ENCODE results near the gene FAM136A.
A peak's percentile ranks its signal among the peaks of the same experiment; 100 is the strongest.
"Not testable (repeated sequence)": the region's sequence is repeated elsewhere in the genome, so short reads cannot be mapped to it uniquely, and the experiment has no call there.

FAM136A gene

DNA sequence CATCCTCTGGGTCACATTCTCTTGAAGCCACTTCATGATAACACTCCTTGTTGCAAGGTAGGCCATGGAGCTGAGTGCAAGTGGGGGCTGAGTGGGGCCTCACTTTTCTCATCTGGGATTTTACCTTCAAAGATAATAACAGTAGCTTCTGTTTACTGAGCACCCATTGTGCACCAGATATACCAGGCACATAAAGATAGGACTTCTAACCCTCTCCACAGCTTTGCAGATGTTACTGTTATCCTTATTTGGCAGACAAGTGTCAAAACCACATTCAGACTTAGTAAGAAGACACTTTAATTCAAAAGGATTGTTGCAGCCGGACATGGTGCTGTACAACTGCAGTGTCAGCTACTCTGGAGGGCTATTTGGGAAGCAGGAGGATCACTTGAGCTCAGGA is 12.8 kb upstream of the FAM136A start:
- no peaks in the 10 kb centered on the region for H3K36me3 Mint-ChIP-seq

DNA sequence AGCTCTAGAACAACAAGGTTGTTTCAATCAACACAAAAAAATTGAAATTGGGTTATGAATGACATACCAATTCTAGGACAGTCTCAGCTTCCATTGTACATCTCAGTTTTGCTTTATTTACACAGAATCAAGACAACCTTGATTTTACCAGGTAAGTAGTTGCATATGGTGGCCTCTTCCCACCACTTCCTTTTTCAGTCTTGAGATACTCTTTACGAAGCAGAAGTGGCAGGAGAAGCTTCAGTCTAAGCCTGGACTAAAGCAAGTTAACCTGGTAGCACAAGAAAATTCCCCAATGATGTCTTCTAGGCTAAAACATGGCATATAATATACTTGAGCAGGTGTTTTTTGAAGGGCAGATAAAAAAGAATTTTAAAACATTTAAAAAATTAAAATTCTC is 10.7 kb upstream of the FAM136A start:
- Mint-ChIP-seq H3K36me3 (no peaks in the 10 kb centered on the region), H3K4me3 (no peak overlapping the region), H3K4me1 (no peaks in the 10 kb centered on the region), H3K9me3 (no peaks in the 10 kb centered on the region), H3K27ac (no peak overlapping the region), H3K27me3 (peaks cover 8 to 33% of the 10 kb centered on the region in 2 donors)
- no peak for ATAC-seq (replicated peaks)
- DNase-seq = no peak

More for the DNA sequence above, 12.8 kb upstream of the FAM136A start:
- no peaks in the 10 kb centered on the region for H3K4me1 Mint-ChIP-seq
- H3K27me3 Mint-ChIP-seq = peaks cover 24 to 47% of the 10 kb centered on the region in 2 donors
- no peaks in the 10 kb centered on the region for H3K9me3 Mint-ChIP-seq
- H3K4me3 Mint-ChIP-seq = no peak overlapping the region
- H3K27ac Mint-ChIP-seq = no peak overlapping the region
- ATAC-seq (replicated peaks) (no peak), DNase-seq (no peak)

GRCh38 chr2:70310899-70311298 is 9.0 kb upstream of the FAM136A start:
- no peaks in the 10 kb centered on the region for H3K4me1 Mint-ChIP-seq
- DNase-seq (no peak), ATAC-seq (replicated peaks) (no peak)
- H3K27me3 Mint-ChIP-seq = peaks cover 8 to 26% of the 10 kb centered on the region in 2 donors
- H3K27ac Mint-ChIP-seq = no peak overlapping the region
- no peaks in the 10 kb centered on the region for H3K36me3 Mint-ChIP-seq
- H3K9me3 Mint-ChIP-seq = no peaks in the 10 kb centered on the region
- no peak overlapping the region for H3K4me3 Mint-ChIP-seq

GRCh38 chr2:70305531-70305930 is 3.7 kb upstream of the FAM136A start:
- Mint-ChIP-seq H3K9me3 (no peaks in the 10 kb centered on the region), H3K4me1 (peaks cover 9 to 19% of the 10 kb centered on the region in 2 donors), H3K27me3 (peaks cover 0 to 13% of the 10 kb centered on the region in 2 donors), H3K36me3 (peaks cover under 1 to 1% of the 10 kb centered on the region in 2 donors), H3K27ac (no peak overlapping the region), H3K4me3 (no peak overlapping the region)
- ATAC-seq (replicated peaks) = no peak
- DNase-seq = no peak

GRCh38 chr2:70304498-70304897 is 2.6 kb upstream of the FAM136A start:
- H3K4me1 Mint-ChIP-seq = peaks cover 9 to 23% of the 10 kb centered on the region in 2 donors

DNA sequence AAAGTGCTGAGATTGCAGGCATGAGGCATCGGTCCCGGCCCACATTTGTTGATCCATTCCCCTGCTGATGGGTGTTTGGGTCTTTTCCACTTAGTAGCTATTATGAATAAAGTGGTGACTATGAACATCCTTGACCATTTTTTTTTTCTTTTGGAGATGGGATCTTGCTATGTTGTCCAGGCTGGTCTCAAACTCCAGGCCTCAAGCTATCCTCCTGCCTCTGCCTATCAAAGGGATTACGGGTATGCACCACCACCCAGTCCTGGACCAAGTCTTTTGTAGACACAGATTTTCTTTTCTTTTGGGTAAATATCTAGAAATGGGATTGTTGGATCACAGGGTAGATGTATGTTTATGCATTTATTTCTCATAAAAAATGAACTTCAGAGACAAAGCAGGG is 1.3 kb upstream of the FAM136A start:
- no peak overlapping the region for H3K4me3 Mint-ChIP-seq

More at GRCh38 chr2:70304498-70304897, 2.6 kb upstream of the FAM136A start:
- ATAC-seq (replicated peaks) = no peak
- peaks cover 6% of the 10 kb centered on the region in 2 donors for H3K36me3 Mint-ChIP-seq
- no peak for DNase-seq
- no peak overlapping the region for H3K4me3 Mint-ChIP-seq
- H3K9me3 Mint-ChIP-seq = no peaks in the 10 kb centered on the region
- H3K27ac Mint-ChIP-seq = no peak overlapping the region
- peaks cover 0 to 3% of the 10 kb centered on the region in 2 donors for H3K27me3 Mint-ChIP-seq

DNA sequence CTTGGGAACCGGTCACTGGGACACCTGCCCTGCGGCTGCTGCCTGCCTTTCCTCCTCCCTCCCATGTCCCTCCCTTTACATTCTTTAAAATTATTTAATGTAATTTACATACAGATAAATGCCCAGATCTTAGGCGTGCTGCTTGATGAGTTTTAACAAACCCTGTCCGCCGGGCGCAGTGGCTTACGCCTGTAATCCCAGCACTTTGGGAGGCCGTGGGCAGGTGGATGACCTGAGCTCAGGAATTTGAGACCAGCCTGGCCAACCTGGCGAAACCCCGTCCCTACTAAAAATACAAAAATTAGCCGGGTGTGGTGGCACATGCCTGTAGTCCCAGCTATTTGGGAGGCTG is 304 bp upstream of the FAM136A start:
- not testable (repeated sequence) for DNase-seq; H3K9me3 Mint-ChIP-seq; ATAC-seq (replicated peaks); H3K27me3 Mint-ChIP-seq
- Mint-ChIP-seq H3K27ac (peak overlapping the region; percentile 93), H3K4me1 (peaks cover 17 to 29% of the 10 kb centered on the region in 2 donors), H3K4me3 (peak overlapping the region; percentile 91 to 92), H3K36me3 (peaks cover 20 to 23% of the 10 kb centered on the region in 2 donors)

More for the DNA sequence above, 1.3 kb upstream of the FAM136A start:
- DNase-seq = no peak
- ATAC-seq (replicated peaks) = no peak
- Mint-ChIP-seq H3K36me3 (peaks cover 12 to 15% of the 10 kb centered on the region in 2 donors), H3K27ac (no peak overlapping the region), H3K9me3 (no peaks in the 10 kb centered on the region), H3K27me3 (no peaks in the 10 kb centered on the region), H3K4me1 (peaks cover 15 to 29% of the 10 kb centered on the region in 2 donors)

- Mint-ChIP-seq H3K9me3 (no peaks in the 10 kb centered on the region), H3K4me1 (peaks cover 17 to 29% of the 10 kb centered on the region in 2 donors), H3K27ac (peak overlapping the region; percentile 93), H3K27me3 (no peaks in the 10 kb centered on the region), H3K4me3 (peak overlapping the region; percentile 91 to 92), H3K36me3 (peaks cover 27 to 31% of the 10 kb centered on the region in 2 donors)
- ATAC-seq (replicated peaks) (no peak), DNase-seq (peak; percentile 6)
Measured at GRCh38 chr2:70300771-70301343, 1.0 kb downstream of the FAM136A start.

DNA sequence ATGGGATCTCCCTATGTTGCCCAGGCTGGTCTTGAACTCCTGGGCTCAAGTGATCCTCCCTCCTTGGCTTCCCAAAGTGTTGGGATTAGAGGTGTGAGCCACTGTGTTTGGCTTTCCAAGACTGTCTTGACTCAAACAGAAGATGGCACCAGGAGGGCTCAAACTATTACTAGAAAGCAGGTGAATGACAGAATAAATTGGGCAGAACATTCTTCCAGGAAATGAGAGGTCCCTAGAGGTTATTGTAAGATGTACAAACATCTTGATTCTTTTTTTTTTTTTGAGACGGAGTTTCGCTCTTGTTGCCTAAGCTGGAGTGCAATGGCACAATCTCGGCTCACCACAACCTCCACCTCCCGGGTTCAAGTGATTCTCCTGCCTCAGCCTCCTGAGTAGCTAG is 4.0 kb downstream of the FAM136A start:
- ATAC-seq (replicated peaks); H3K9me3 Mint-ChIP-seq; H3K4me3 Mint-ChIP-seq; DNase-seq; H3K27me3 Mint-ChIP-seq: not testable (repeated sequence)
- Mint-ChIP-seq H3K36me3 (peaks cover 30 to 36% of the 10 kb centered on the region in 2 donors), H3K4me1 (peaks cover 11 to 28% of the 10 kb centered on the region in 2 donors), H3K27ac (peak overlapping the region; percentile 28)

DNA sequence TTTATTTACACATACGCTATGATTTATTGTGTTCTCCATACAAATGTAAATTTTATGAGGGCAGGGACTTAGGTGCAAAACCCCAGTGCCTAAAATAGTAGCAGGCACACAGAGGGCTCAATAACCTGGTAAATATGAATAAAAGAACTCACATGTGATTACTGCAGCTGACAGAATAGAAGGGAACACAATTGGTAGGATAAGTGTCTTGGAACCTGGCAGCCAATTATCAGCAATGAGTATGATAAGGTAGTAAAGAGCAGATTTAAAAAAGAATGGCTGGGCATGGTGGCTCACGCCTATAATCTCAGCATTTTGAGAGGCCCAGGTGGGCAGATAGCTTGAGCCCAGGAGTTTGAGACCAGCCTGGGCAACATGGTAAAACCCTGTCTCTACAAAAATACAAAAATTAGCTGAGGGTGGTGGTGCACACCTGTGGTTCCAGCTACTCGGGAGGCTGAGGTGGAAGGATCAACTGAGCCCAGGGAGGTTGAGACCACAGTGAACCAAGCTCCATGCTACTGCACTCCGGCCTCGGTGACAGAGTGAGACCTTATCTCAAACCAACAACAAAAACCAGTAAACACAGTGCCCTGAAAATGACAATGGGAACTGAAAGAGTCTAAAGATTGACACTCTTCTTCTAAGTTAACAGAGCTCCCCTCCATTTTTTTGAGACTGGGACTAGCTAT is 18.2 kb downstream of the FAM136A start:
- Mint-ChIP-seq H3K4me3 (no peak overlapping the region), H3K4me1 (peaks cover 8 to 16% of the 10 kb centered on the region in 2 donors), H3K9me3 (no peaks in the 10 kb centered on the region), H3K36me3 (peaks cover 21 to 59% of the 10 kb centered on the region in 2 donors), H3K27ac (peak overlapping the region; percentile 20), H3K27me3 (no peaks in the 10 kb centered on the region)
- ATAC-seq (replicated peaks) (no peak), DNase-seq (no peak)

DNA sequence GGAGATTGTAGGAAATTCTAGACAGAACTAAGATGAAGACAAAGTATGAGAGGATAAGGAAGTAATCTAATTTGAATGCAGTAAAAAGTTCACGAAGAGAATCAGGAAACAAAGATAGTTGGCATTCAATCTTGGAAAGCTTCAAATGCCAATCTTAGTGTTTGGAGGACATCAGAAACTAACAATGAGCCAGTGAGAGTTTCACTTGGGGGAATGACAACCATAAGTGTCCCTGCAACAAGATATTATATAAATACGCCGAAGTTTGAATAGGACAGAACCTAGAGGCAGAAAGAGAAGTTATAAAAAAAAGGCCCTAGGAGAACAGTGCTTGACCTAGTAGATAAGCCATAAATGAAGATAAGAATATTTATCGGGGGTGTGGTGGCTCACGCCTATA is 19.4 kb downstream of the FAM136A start:
- peak overlapping the region; percentile 43 for H3K27ac Mint-ChIP-seq
- H3K9me3 Mint-ChIP-seq = no peaks in the 10 kb centered on the region
- no peak overlapping the region for H3K4me3 Mint-ChIP-seq
- H3K27me3 Mint-ChIP-seq = no peaks in the 10 kb centered on the region
- H3K36me3 Mint-ChIP-seq = peaks cover 24 to 58% of the 10 kb centered on the region in 2 donors
- DNase-seq (no peak), ATAC-seq (replicated peaks) (no peak)
- H3K4me1 Mint-ChIP-seq = peaks cover 8 to 16% of the 10 kb centered on the region in 2 donors

- Mint-ChIP-seq H3K4me3 (no peak overlapping the region), H3K36me3 (peaks cover 20 to 55% of the 10 kb centered on the region in 2 donors), H3K9me3 (no peaks in the 10 kb centered on the region), H3K27ac (no peak overlapping the region), H3K27me3 (no peaks in the 10 kb centered on the region), H3K4me1 (peaks cover 8 to 10% of the 10 kb centered on the region in 2 donors)
- no peak for ATAC-seq (replicated peaks)
- DNase-seq = no peak
Measured at GRCh38 chr2:70280242-70280798, 21.5 kb downstream of the FAM136A start.

- Mint-ChIP-seq H3K4me3 (no peak overlapping the region), H3K9me3 (no peaks in the 10 kb centered on the region), H3K27ac (no peak overlapping the region), H3K4me1 (peaks cover 0 to 4% of the 10 kb centered on the region in 2 donors), H3K27me3 (no peaks in the 10 kb centered on the region), H3K36me3 (peaks cover 22 to 45% of the 10 kb centered on the region in 2 donors)
- no peak for DNase-seq
- no peak for ATAC-seq (replicated peaks)
Measured at GRCh38 chr2:70270323-70270722, 31.5 kb downstream of the FAM136A start.

- H3K9me3 Mint-ChIP-seq; H3K27ac Mint-ChIP-seq; H3K4me3 Mint-ChIP-seq; ATAC-seq (replicated peaks); H3K27me3 Mint-ChIP-seq; H3K4me1 Mint-ChIP-seq; DNase-seq: not testable (repeated sequence)
- peaks cover 22 to 40% of the 10 kb centered on the region in 2 donors for H3K36me3 Mint-ChIP-seq
Measured at GRCh38 chr2:70269422-70270302, 32.2 kb downstream of the FAM136A start.

All from stimulated activated naive B cell treated with anti-CD40 and anti-IgM and Interleukin-4, amounts not matched to agents 10 μg/mL and 1 μg/mL and 100 μg/mL, for 72 hours (primary cell).